PC-9 (cell line): ENCODE data around the gene PGS1.

Experiments
- CTCF ChIP-seq: fragments of 200-600 bp; sonication (generic); conservative IDR thresholded peaks from 2 replicates; pipeline ENCODE4 v1.6.1; 2017; ENCODE audit warnings: mixed run types, antibody characterized with exemption, mild to moderate bottlenecking, moderate library complexity
- EZH2 ChIP-seq: fragments of 200-600 bp; sonication (generic); IDR thresholded peaks from 2 replicates; pipeline ENCODE4 v1.8.0; 2017; ENCODE audit warnings: antibody characterized with exemption, low read depth

- no peak for TF ChIP-seq CTCF
- no peak for TF ChIP-seq EZH2
Observed at GRCh38 chr17:78434455-78435329, 56.2 kb downstream of the PGS1 start.
